H1 (cell line): ENCODE measurements around the gene FOXC1. TPM values are rescaled to one million over a fixed set of nuclear protein-coding genes. Genes with fewer than 3 reads are reported as not detected.
A peak's percentile ranks its signal among the peaks of the same experiment; 100 is the strongest.

Experiments used
- BACH1 ChIP-seq: IDR thresholded peaks from 2 replicates; pipeline ENCODE4 v1.6.1; 2012; ENCODE audit warnings: low read length, improper control_type of control experiment
- BCL11A ChIP-seq, 2 experiments: IDR thresholded peaks; one replicate each; pipeline ENCODE4 v1.6.1; 2011; ENCODE audit warnings: low read depth in 2 of 2, low read length in 2 of 2, mild to moderate bottlenecking in 2 of 2
- CBX5 ChIP-seq: fragments of 300-800, 300-1000 bp; sonication (generic); IDR thresholded peaks from 2 replicates; pipeline ENCODE4 v1.7.1; 2016; ENCODE audit warnings: antibody characterized with exemption, low read length, low read depth
- CBX8 ChIP-seq: fragments of 300-800, 300-1000 bp; sonication (generic); IDR thresholded peaks from 2 replicates; pipeline ENCODE4 v1.7.1; 2016; ENCODE audit warnings: low read depth, low read length, borderline replicate concordance
- CHD1 ChIP-seq: IDR thresholded peaks from 2 replicates; pipeline ENCODE4 v1.6.1; 2012; ENCODE audit warnings: low read depth, low read length, improper control_type of control experiment
- EP300 ChIP-seq, 2 experiments: IDR thresholded peaks; 1 replicate in 1 of 2; 2 replicates in 1 of 2; pipeline ENCODE4 v1.6.1; 2011 to 2012; ENCODE audit warnings: low read depth in 2 of 2, low read length in 2 of 2, mild to moderate bottlenecking in 2 of 2, borderline replicate concordance in 1 of 2, inconsistent platforms in 1 of 2, moderate library complexity in 1 of 2
- HDAC2 ChIP-seq, 2 experiments: fragments of 300-600 bp in 1 of 2; sonication (generic) in 1 of 2; IDR thresholded peaks; 2 replicates each; pipeline ENCODE4 v1.6.1; 2011 to 2012; ENCODE audit warnings: low read depth in 2 of 2, low read length in 2 of 2, mild to moderate bottlenecking in 2 of 2, moderate library complexity in 2 of 2, borderline replicate concordance in 1 of 2, inconsistent platforms in 1 of 2
- JUN ChIP-seq: IDR thresholded peaks from 2 replicates; pipeline ENCODE4 v1.6.1; 2011; ENCODE audit warnings: low read depth, mild to moderate bottlenecking, improper control_type of control experiment, low read length
- KDM4A ChIP-seq: IDR thresholded peaks from one replicate; pipeline ENCODE4 v1.7.1; 2012; ENCODE audit warnings: low read depth, mild to moderate bottlenecking, moderate library complexity, low read length, inconsistent platforms; ENCODE audit not compliant: severe bottlenecking
- PHF8 ChIP-seq: fragments of 200-600 bp; sonication (generic); conservative IDR thresholded peaks from 2 replicates; pipeline ENCODE4 v1.7.1; 2012; ENCODE audit warnings: low read depth, mild to moderate bottlenecking, inconsistent platforms, low read length, moderate library complexity
- POLR2A ChIP-seq, 2 experiments: IDR thresholded peaks; 1 replicate in 1 of 2; 2 replicates in 1 of 2; pipeline ENCODE4 v1.6.1; 2011; ENCODE audit warnings: low read depth in 2 of 2, low read length in 2 of 2, mild to moderate bottlenecking in 2 of 2; ENCODE audit errors: control extremely low read depth in 1 of 2
- RBBP5 ChIP-seq: IDR thresholded peaks from 2 replicates; pipeline ENCODE4 v1.7.1; 2012; ENCODE audit warnings: low read depth, mild to moderate bottlenecking, inconsistent platforms, low read length, moderate library complexity, borderline replicate concordance
- RXRA ChIP-seq: IDR thresholded peaks from 2 replicates; pipeline ENCODE4 v1.6.1; 2011; ENCODE audit warnings: low read depth, mild to moderate bottlenecking, low read length, moderate library complexity; ENCODE audit not compliant: insufficient read depth
- SP2 ChIP-seq: IDR thresholded peaks from 2 replicates; pipeline ENCODE4 v1.6.1; 2012; ENCODE audit warnings: mild to moderate bottlenecking, low read length, inconsistent platforms
- SRF ChIP-seq: IDR thresholded peaks from 2 replicates; pipeline ENCODE4 v1.6.1; 2011; ENCODE audit warnings: mild to moderate bottlenecking, low read depth, low read length, moderate library complexity
- TAF7 ChIP-seq: optimal IDR thresholded peaks from 2 replicates; pipeline ENCODE3; 2011; ENCODE audit warnings: low read depth, mild to moderate bottlenecking, inconsistent platforms, low read length, moderate library complexity, borderline replicate concordance
- TBP ChIP-seq: IDR thresholded peaks from 2 replicates; pipeline ENCODE4 v1.6.1; 2011; ENCODE audit warnings: low read depth, low read length, improper control_type of control experiment
- TCF12 ChIP-seq: IDR thresholded peaks from 2 replicates; pipeline ENCODE4 v1.6.1; 2011; ENCODE audit warnings: low read depth, mild to moderate bottlenecking, low read length
- polyA plus RNA-seq, 7 experiments: library from polyadenylated mRNA; depleted of rRNA in 3 of 7; stranded (reverse) in 5 of 7; unstranded in 2 of 7; fragments of >200 nt in 5 of 7; fragments of 200-250 nt in 2 of 7; gene quantifications; 1 replicate in 5 of 7; 2 replicates in 1 of 7; 4 replicates in 1 of 7; pipeline versions ENCODE4 v1.2.1 to v1.2.3, GENCODE V29; 2011 to 2013; ENCODE audit warnings: missing spikeins in 2 of 7, mixed read lengths in 2 of 7
- total RNA-seq: library from RNA; stranded (reverse); fragmentation: NEBNext Ultra II Directional; extraction: Animal tissue kit (Norgen Biotek cat#: 25700); gene quantifications from 2 replicates; pipeline ENCODE4 v1.2.1, GENCODE V29; 2021
- TF ChIP-seq, protein P1 (sequence below): IDR thresholded peaks from 2 replicates; pipeline ENCODE4 v1.6.1; 2012; ENCODE audit warnings: low read length, inconsistent platforms
- TF ChIP-seq, protein P2 (sequence below), 3 experiments: IDR thresholded peaks; 1 replicate in 2 of 3; 2 replicates in 1 of 3; pipeline versions ENCODE4 v1.5.1 to v1.6.1; 2011; ENCODE audit warnings: low read length in 3 of 3, mild to moderate bottlenecking in 3 of 3, inconsistent platforms in 2 of 3, low read depth in 1 of 3, moderate library complexity in 1 of 3; ENCODE audit not compliant: insufficient read depth in 1 of 3; ENCODE audit errors: control extremely low read depth in 1 of 3

FOXC1 gene
- total and polyA plus RNA-seq, 2 of the 8 experiments (the other 6 are each of a cell fraction or from before 2014, with no cell fraction given) = 0.22 TPM; not detected in 1

DNA sequence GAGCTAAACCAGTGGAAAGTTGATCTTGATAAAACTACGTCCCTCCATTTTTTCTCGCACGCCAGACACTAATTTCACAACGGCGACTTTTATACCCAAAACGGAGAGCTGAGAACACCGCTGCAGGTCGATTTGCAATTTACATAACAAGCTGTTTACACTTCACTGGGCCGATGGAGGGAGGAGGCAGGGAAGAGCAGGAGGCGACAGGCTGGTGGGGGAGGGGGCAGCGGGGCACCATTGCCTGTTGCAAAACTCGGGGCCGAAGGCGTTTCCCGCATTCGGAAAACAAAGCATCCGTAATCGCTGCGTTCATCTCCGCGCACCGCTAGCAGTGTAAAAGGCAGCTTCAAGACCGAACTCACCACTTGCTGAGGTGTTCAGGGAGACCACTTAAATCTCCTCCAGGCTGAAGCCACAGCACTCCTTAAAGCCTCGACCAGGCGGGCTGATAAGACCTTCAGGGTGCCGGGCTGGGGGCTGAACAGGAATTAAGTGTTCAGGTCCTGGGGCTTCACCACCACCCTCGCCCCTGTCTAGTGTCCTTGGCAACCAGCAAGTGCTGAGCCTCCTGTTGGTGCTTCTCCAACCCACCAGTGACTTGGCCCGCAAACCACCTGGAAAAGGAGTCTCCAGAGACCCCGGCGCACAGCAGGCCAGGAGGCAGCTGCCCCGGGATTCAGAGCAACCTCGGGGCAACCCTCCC, 2.0 kb upstream of the FOXC1 start (continued):
- TF ChIP-seq HDAC2 (IDR thresholded peaks at IDR 0.05; ENCODE audit: borderline replicate concordance in 1 of 2, low read depth in 2 of 2, low read length in 2 of 2) (no peak), TAF7 (no peak), BCL11A (IDR thresholded peaks at IDR 0.05; ENCODE audit: low read depth in 2 of 2, low read length in 2 of 2) (no peak), EP300 (IDR thresholded peaks at IDR 0.05; ENCODE audit: borderline replicate concordance in 1 of 2, low read depth in 2 of 2, low read length in 2 of 2) (peak in 1 of 2 experiments; percentile 56; a peak in 1 of 3 replicates), RBBP5 (no peak), SP2 (no peak), RXRA (no peak), JUN (no peak), SRF (no peak), CBX8 (no peak), TCF12 (0 out of 2 replicates have a peak, but pooled peaks have one; percentile 44), POLR2A (IDR thresholded peaks at IDR 0.05; ENCODE audit: control extremely low read depth in 1 of 2, low read depth in 2 of 2, low read length in 2 of 2) (no peak), CBX5 (no peak), PHF8 (no peak), KDM4A (peak; percentile 63), TBP (no peak), BACH1 (no peak), CHD1 (no peak)
- TF ChIP-seq, protein P1, sequence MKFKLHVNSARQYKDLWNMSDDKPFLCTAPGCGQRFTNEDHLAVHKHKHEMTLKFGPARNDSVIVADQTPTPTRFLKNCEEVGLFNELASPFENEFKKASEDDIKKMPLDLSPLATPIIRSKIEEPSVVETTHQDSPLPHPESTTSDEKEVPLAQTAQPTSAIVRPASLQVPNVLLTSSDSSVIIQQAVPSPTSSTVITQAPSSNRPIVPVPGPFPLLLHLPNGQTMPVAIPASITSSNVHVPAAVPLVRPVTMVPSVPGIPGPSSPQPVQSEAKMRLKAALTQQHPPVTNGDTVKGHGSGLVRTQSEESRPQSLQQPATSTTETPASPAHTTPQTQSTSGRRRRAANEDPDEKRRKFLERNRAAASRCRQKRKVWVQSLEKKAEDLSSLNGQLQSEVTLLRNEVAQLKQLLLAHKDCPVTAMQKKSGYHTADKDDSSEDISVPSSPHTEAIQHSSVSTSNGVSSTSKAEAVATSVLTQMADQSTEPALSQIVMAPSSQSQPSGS = no peak
- TF ChIP-seq, protein P2, sequence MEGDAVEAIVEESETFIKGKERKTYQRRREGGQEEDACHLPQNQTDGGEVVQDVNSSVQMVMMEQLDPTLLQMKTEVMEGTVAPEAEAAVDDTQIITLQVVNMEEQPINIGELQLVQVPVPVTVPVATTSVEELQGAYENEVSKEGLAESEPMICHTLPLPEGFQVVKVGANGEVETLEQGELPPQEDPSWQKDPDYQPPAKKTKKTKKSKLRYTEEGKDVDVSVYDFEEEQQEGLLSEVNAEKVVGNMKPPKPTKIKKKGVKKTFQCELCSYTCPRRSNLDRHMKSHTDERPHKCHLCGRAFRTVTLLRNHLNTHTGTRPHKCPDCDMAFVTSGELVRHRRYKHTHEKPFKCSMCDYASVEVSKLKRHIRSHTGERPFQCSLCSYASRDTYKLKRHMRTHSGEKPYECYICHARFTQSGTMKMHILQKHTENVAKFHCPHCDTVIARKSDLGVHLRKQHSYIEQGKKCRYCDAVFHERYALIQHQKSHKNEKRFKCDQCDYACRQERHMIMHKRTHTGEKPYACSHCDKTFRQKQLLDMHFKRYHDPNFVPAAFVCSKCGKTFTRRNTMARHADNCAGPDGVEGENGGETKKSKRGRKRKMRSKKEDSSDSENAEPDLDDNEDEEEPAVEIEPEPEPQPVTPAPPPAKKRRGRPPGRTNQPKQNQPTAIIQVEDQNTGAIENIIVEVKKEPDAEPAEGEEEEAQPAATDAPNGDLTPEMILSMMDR (IDR thresholded peaks at IDR 0.05; ENCODE audit: control extremely low read depth in 1 of 3, insufficient read depth in 1 of 3, low read depth in 1 of 3, low read length in 3 of 3) = no peak
